H9 (cell line): Measurements from ENCODE around the gene FAM193A. TPM values are rescaled to one million over a fixed set of nuclear protein-coding genes. Genes with fewer than 3 reads are reported as not detected.

Experiments used
- DNase-seq: peaks from one replicate; pipeline ENCODE4 v3.0.0-alpha.2; 2017
- H2AFZ ChIP-seq: one replicate; pipeline ENCODE4 v1.6.1; 2013; ENCODE audit warnings: mild to moderate bottlenecking, low read length, control low read depth, moderate library complexity
- H2AK5ac ChIP-seq: 2 replicates; pipeline ENCODE4 v1.6.1; 2013; ENCODE audit warnings: low read length, control low read depth, mixed read lengths; ENCODE audit not compliant: insufficient read length
- H2BK120ac ChIP-seq: one replicate; pipeline ENCODE4 v1.6.1; 2013; ENCODE audit warnings: low read depth, mild to moderate bottlenecking, low read length, control low read depth, inconsistent platforms; ENCODE audit not compliant: poor library complexity, severe bottlenecking
- H2BK12ac ChIP-seq: 2 replicates; pipeline ENCODE4 v1.6.1; 2013; ENCODE audit warnings: low read length, control low read depth, mixed read lengths, low read depth; ENCODE audit not compliant: insufficient read length
- H2BK15ac ChIP-seq: 2 replicates; pipeline ENCODE4 v1.6.1; 2013; ENCODE audit warnings: low read depth, low read length, control low read depth
- H2BK20ac ChIP-seq: one replicate; pipeline ENCODE4 v1.6.1; 2013; ENCODE audit warnings: low read depth, mild to moderate bottlenecking, low read length, control low read depth, inconsistent platforms; ENCODE audit not compliant: poor library complexity, severe bottlenecking
- H2BK5ac ChIP-seq: 2 replicates; pipeline ENCODE4 v1.6.1; 2013; ENCODE audit warnings: low read length, control low read depth, mixed read lengths; ENCODE audit not compliant: insufficient read length
- H3K14ac ChIP-seq: 2 replicates; pipeline ENCODE4 v1.6.1; 2013; ENCODE audit warnings: low read length, control low read depth; ENCODE audit not compliant: insufficient read depth
- H3K18ac ChIP-seq: 2 replicates; pipeline ENCODE4 v1.6.1; 2013; ENCODE audit warnings: low read depth, mild to moderate bottlenecking, mixed read lengths, low read length, control low read depth; ENCODE audit not compliant: insufficient read length
- H3K23ac ChIP-seq: 2 replicates; pipeline ENCODE4 v1.6.1; 2013; ENCODE audit warnings: low read length, control low read depth, mixed read lengths, low read depth; ENCODE audit not compliant: insufficient read length
- H3K23me2 ChIP-seq: 2 replicates; pipeline ENCODE4 v1.6.1; 2013; ENCODE audit warnings: low read depth, mild to moderate bottlenecking, mixed read lengths, low read length, control low read depth; ENCODE audit not compliant: insufficient read length, poor library complexity, severe bottlenecking
- H3K27ac ChIP-seq: 2 replicates; pipeline ENCODE4 v1.5.1; 2013; ENCODE audit warnings: low read length, control low read depth, mixed read lengths, low read depth; ENCODE audit not compliant: insufficient read length
- H3K27me3 ChIP-seq: 2 replicates; pipeline ENCODE4 v1.6.1; 2013; ENCODE audit warnings: low read length, control low read depth, inconsistent platforms; ENCODE audit not compliant: insufficient read depth
- H3K4ac ChIP-seq: 2 replicates; pipeline ENCODE4 v1.6.1; 2013; ENCODE audit warnings: low read depth, mild to moderate bottlenecking, control low read depth, inconsistent platforms, low read length, moderate library complexity
- H3K4me1 ChIP-seq: 2 replicates; pipeline ENCODE4 v1.6.1; 2013; ENCODE audit warnings: low read length, control low read depth, inconsistent platforms; ENCODE audit not compliant: insufficient read depth
- H3K4me2 ChIP-seq: 2 replicates; pipeline ENCODE4 v1.6.1; 2013; ENCODE audit warnings: low read length, control low read depth, mixed read lengths; ENCODE audit not compliant: insufficient read length, insufficient read depth
- H3K56ac ChIP-seq: 2 replicates; pipeline ENCODE4 v1.6.1; 2013; ENCODE audit warnings: low read depth, mild to moderate bottlenecking, mixed read lengths, low read length, control low read depth; ENCODE audit not compliant: insufficient read length
- H3K79me1 ChIP-seq: 2 replicates; pipeline ENCODE4 v1.6.1; 2013; ENCODE audit warnings: low read depth, mild to moderate bottlenecking, moderate library complexity, low read length, control low read depth, inconsistent platforms; ENCODE audit not compliant: insufficient read depth, poor library complexity, severe bottlenecking
- H3K79me2 ChIP-seq: 2 replicates; pipeline ENCODE4 v1.6.1; 2013; ENCODE audit warnings: low read length, control low read depth, inconsistent platforms; ENCODE audit not compliant: insufficient read depth
- H3K9ac ChIP-seq: 2 replicates; pipeline ENCODE4 v1.6.1; 2013; ENCODE audit warnings: low read length, control low read depth, mixed read lengths; ENCODE audit not compliant: insufficient read length; ENCODE audit errors: extremely low read depth
- H3K9me3 ChIP-seq: one replicate; pipeline ENCODE4 v1.6.1; 2013; ENCODE audit warnings: low read depth, low read length, inconsistent platforms; ENCODE audit not compliant: control insufficient read depth
- H3T11ph ChIP-seq: one replicate; pipeline ENCODE4 v1.6.1; 2013; ENCODE audit warnings: mild to moderate bottlenecking, low read length, control low read depth, inconsistent platforms
- H4K20me1 ChIP-seq: one replicate; pipeline ENCODE4 v1.6.1; 2013; ENCODE audit not compliant: control insufficient read depth, insufficient read length, insufficient read depth
- H4K5ac ChIP-seq: 2 replicates; pipeline ENCODE4 v1.6.1; 2013; ENCODE audit warnings: low read depth, mild to moderate bottlenecking, mixed read lengths, low read length, control low read depth; ENCODE audit not compliant: insufficient read length
- H4K8ac ChIP-seq: replicated peaks from 2 replicates; pipeline ENCODE4 v1.6.1; 2013; ENCODE audit warnings: low read length, control low read depth, mixed read lengths, low read depth; ENCODE audit not compliant: insufficient read length
- H4K91ac ChIP-seq: 2 replicates; pipeline ENCODE4 v1.6.1; 2013; ENCODE audit warnings: low read depth, mild to moderate bottlenecking, moderate library complexity, mixed read lengths, low read length, control low read depth; ENCODE audit not compliant: insufficient read length
- H3K27ac Mint-ChIP-seq, 3 experiments: 2 replicates in 2 of 3; 3 replicates in 1 of 3; pipeline ENCODE4 v1.8.0; 2020 to 2021; ENCODE audit warnings: mixed read lengths in 3 of 3, mild to moderate bottlenecking in 1 of 3, moderate library complexity in 1 of 3
- H3K27me3 Mint-ChIP-seq: 2 replicates; pipeline ENCODE4 v1.8.0; 2021; ENCODE audit warnings: low read depth, mild to moderate bottlenecking, moderate library complexity, mixed read lengths
- H3K36me3 Mint-ChIP-seq, 3 experiments: 2 replicates in 2 of 3; 3 replicates in 1 of 3; pipeline ENCODE4 v1.8.0; 2020 to 2021; ENCODE audit warnings: low read depth in 3 of 3, mixed read lengths in 3 of 3; ENCODE audit not compliant: insufficient read depth in 1 of 3
- H3K4me1 Mint-ChIP-seq, 2 experiments: 2 replicates each; pipeline ENCODE4 v1.8.0; 2020; ENCODE audit warnings: mixed read lengths in 2 of 2
- H3K4me3 Mint-ChIP-seq, 2 experiments: 2 replicates in 1 of 2; 3 replicates in 1 of 2; pipeline ENCODE4 v1.8.0; 2020 to 2021; ENCODE audit warnings: mild to moderate bottlenecking in 2 of 2, mixed read lengths in 2 of 2, moderate library complexity in 1 of 2
- H3K9me3 Mint-ChIP-seq, 2 experiments: 2 replicates in 1 of 2; 3 replicates in 1 of 2; pipeline ENCODE4 v1.8.0; 2020; ENCODE audit warnings: mild to moderate bottlenecking in 2 of 2, mixed read lengths in 2 of 2, moderate library complexity in 1 of 2
- WGBS: extraction: QIAGEN DNeasy Blood & Tissue Kit; methylation state at CpG from one replicate; pipeline ENCODE4 v1.1.7; 2013; ENCODE audit warnings: missing lambda C conversion rate, low lambda C conversion rate, mixed read lengths; ENCODE audit not compliant: insufficient read length; ENCODE audit errors: extremely low coverage; 5-methylcytosine and 5-hydroxymethylcytosine counted together
- total RNA-seq: library from RNA; stranded (reverse); gene quantifications from 2 replicates; pipeline ENCODE4 v1.2.1, GENCODE V29; 2021
- TF ChIP-seq, protein P1 (sequence below): fragments of 200-600 bp; sonication (generic); conservative IDR thresholded peaks from 3 replicates; pipeline ENCODE4 v1.8.0; 2021; ENCODE audit warnings: antibody characterized with exemption, mild to moderate bottlenecking

The FAM193A gene
- total RNA-seq, 1 experiment from 2014 or later = 36.9 TPM

DNA sequence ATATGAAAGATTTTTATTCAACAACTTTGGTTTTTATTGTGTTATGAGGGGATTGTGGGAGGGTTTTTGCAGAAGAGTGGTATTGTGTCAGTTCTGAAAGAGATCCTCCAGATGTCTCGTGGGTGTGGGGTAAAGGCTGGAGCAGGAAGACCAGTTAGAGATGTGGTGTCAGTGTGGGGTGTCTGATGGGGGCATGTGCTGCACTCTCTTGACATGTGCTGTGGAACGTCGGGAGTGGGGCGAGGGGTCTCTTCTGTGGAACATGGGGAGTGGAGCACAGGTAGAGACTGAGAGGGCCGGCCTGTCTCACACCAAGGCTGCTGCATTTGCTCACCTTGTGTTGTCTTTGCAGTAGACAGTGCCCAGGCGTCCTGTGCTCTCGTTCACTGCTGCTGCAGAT lies 37.6 kb downstream of the FAM193A start:
- peak overlapping the region; percentile 3 to 88 (median 55); a peak in 5 of 7 replicates for H3K27ac Mint-ChIP-seq
- H3K4me3 Mint-ChIP-seq = no peak overlapping the region

More for the DNA sequence above, 37.6 kb downstream of the FAM193A start:
- Histone ChIP-seq H3K27me3 (no peaks in the 10 kb centered on the region), H3K4me2 (no peak overlapping the region), H3T11ph (no peak overlapping the region), H3K4ac (no peak overlapping the region), H4K20me1 (no peaks in the 10 kb centered on the region), H2BK12ac (no peak overlapping the region), H3K27ac (no peak overlapping the region), H4K5ac (no peak overlapping the region), H3K23ac (no peak overlapping the region), H3K56ac (no peak overlapping the region), H3K23me2 (no peaks in the 10 kb centered on the region), H3K18ac (no peak overlapping the region), H2BK15ac (no peak overlapping the region), H2AFZ (no peak overlapping the region), H3K9me3 (no peaks in the 10 kb centered on the region), H2BK120ac (no peak overlapping the region), H4K91ac (no peak overlapping the region), H3K79me1 (peaks cover under 1% of the 10 kb centered on the region), H3K4me1 (no peaks in the 10 kb centered on the region; the same call in 1 of the 2 replicates), H2AK5ac (no peak overlapping the region), H3K79me2 (peaks cover 24% of the 10 kb centered on the region; the same call in 1 of the 2 replicates), H2BK5ac (no peak overlapping the region), H3K14ac (no peak overlapping the region), H3K9ac (no peak overlapping the region), H2BK20ac (no peak overlapping the region), H4K8ac (no peak overlapping the region)
- TF ChIP-seq, protein P1, sequence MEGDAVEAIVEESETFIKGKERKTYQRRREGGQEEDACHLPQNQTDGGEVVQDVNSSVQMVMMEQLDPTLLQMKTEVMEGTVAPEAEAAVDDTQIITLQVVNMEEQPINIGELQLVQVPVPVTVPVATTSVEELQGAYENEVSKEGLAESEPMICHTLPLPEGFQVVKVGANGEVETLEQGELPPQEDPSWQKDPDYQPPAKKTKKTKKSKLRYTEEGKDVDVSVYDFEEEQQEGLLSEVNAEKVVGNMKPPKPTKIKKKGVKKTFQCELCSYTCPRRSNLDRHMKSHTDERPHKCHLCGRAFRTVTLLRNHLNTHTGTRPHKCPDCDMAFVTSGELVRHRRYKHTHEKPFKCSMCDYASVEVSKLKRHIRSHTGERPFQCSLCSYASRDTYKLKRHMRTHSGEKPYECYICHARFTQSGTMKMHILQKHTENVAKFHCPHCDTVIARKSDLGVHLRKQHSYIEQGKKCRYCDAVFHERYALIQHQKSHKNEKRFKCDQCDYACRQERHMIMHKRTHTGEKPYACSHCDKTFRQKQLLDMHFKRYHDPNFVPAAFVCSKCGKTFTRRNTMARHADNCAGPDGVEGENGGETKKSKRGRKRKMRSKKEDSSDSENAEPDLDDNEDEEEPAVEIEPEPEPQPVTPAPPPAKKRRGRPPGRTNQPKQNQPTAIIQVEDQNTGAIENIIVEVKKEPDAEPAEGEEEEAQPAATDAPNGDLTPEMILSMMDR = no peak
- no peak for DNase-seq
- no peaks in the 10 kb centered on the region for H3K9me3 Mint-ChIP-seq
- no CpG with 5 or more reads among the region's 7 CpGs for WGBS
- no peaks in the 10 kb centered on the region for H3K27me3 Mint-ChIP-seq
- H3K36me3 Mint-ChIP-seq = peaks cover 6 to 9% (median 6%) of the 10 kb centered on the region in 3 experiments
- H3K4me1 Mint-ChIP-seq = peaks cover 28 to 32% of the 10 kb centered on the region in 2 experiments
